GM19395 (cell line): Measurements from ENCODE around the gene GDI1.
"Not testable (repeated sequence)": the region's sequence is repeated elsewhere in the genome, so short reads cannot be mapped to it uniquely, and the experiment has no call there.

Source experiments
- ATAC-seq: cut with Tn5 transposase; IDR thresholded peaks from one replicate; pipeline ENCODE4 v1.9.1; 2021; ENCODE audit warnings: mild to moderate bottlenecking, moderate library complexity; ENCODE audit not compliant: unreplicated experiment

GDI1 gene

DNA sequence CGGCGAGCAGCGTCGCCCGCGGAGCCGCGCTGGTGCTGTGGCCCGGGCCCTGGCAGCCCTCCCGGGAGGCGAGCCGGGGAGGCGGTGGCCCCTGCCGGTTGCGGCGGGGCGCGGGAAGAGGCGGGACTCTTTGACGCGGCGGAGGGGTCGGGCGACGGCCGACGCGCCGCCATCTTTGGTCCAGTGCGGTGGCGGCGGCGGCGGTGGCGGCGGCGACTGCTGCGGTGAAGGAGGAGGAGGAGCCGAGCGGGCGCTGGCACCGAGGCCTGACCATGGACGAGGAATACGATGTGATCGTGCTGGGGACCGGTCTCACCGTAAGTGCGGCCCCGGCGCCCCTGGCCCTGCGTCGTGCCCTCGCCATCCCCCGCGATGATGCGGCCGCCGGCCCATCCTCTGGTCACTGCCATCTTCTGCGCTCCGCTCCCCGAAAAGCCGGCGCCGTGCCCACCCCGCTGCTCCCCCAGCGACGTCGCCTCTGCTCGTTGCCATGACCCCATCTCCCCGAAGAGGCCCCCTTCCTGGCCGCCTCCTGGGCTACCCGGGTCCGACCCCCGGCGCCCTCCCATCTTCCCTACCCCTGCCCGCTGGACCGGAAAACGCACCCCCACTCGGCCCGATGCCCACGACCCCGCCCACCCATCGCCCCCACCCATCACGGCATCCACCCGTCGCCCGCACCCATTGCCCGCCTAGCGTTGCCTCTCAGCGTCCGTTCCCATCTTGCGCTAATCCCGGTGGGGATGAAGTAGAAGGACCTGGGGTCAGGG lies at the start of gene GDI1:
Gene GDI1 (plus strand): TSS at position 172 of the 770 bp plus-strand sequence. CDS start 101 bp downstream, at position 273.
- ATAC-seq, result peak; percentile 49

DNA sequence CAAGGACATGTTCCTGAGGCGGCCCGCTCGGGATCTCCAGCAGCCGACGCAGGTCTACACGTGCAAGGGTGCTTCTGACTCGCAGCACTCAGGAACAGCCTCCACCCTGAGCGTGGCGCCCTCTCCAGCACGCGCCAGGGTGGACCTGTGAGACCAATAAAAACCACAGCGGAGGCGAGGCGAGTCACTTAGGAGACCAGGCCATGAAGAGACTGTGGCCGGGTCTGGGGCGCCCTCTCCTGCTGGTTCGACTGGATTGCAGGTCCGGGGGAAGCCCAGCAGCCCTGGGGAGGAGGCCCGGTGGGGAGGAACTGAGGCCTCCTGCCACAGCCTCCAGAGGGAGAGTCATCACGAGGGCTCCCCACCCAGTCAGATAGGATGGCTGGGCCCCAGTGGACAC lies 48.9 kb upstream of the GDI1 start:
- ATAC-seq, result peak; percentile 23

DNA sequence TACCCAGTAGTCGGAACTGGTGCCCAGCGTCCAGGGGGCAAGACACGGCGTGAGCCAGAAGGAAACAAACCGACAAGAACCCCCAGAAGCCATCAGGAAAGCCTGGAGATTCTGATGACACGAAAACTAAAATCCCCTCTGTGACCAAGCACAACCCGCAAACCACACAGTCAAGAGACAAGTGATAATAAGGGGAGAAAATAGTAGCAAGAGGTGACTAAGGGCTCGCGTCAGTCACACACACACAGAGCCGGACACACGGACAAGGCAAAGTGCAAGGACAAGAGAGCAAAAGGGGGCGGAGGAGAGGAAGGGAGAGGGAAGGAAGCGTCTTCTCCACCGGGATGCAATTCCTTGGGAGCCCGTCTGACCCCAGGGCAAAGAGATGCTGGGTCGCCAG lies 48.3 kb upstream of the GDI1 start:
- peak; percentile 14 for ATAC-seq

DNA sequence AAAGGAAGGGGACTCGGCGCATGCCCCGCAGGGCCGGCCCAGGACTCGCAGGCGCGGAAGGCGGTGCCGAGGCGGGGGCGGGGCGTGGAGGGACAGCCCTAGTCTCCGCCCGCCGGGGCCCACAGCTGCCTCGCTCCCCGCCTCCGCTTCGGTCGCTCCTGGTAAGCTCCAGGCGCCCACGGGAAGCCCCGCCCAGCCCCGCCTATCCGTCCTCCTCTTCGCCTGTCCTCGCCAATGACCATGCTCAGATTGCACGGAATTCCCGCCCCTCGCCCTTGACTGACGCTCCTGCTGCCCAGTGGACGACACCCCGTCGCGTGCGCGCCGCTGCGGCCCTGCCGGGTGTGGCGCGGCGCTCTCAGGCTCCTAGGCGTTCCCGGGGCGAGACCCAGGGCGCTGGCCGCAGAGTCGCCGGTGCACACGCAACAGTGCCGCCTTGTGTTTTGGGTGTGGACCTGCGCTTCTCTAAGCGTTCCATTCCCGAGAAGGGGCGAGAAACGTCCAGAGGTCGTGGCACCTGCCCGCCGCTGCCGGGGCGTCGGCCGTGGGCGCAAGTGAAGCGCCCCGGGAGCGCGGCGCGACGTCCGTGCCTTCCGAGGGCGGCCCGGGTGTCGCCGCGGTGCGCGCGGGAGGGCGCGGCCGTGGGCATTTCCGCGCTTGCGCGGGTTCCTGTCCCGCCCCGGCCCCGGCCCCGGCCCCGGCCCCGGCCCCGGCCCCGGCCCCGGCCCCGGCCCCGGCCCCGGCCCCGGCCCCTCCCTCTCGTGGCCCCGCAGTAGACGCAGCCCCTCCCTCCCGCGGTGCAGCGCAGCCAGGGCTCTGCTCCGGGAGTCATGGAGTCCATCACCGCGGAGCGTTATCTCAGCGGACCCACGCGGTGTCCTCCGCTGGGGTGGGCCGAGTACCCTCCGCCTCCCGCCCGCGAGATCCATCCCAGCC lies 46.9 kb upstream of the GDI1 start:
- peak; percentile 72 for ATAC-seq

DNA sequence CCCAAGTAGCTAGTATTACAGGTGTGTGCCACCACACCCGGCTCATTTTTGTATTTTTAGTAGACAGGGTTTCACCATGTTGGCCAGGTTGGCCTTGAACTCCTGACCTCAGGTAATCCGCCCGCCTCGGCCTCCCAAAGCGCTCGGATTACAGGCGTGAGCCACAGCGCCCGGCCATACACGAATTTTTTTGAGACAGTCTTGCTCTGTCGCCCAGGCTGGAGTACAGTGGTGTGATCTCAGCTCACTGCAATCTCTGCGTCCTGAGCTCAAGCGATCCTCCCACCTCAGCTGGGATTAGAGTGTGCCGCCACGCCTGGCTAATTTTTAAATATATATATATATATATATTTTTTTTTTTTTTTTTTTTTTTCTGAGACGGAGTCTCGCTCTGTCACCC lies 40.6 kb upstream of the GDI1 start:
- ATAC-seq, result not testable (repeated sequence)

DNA sequence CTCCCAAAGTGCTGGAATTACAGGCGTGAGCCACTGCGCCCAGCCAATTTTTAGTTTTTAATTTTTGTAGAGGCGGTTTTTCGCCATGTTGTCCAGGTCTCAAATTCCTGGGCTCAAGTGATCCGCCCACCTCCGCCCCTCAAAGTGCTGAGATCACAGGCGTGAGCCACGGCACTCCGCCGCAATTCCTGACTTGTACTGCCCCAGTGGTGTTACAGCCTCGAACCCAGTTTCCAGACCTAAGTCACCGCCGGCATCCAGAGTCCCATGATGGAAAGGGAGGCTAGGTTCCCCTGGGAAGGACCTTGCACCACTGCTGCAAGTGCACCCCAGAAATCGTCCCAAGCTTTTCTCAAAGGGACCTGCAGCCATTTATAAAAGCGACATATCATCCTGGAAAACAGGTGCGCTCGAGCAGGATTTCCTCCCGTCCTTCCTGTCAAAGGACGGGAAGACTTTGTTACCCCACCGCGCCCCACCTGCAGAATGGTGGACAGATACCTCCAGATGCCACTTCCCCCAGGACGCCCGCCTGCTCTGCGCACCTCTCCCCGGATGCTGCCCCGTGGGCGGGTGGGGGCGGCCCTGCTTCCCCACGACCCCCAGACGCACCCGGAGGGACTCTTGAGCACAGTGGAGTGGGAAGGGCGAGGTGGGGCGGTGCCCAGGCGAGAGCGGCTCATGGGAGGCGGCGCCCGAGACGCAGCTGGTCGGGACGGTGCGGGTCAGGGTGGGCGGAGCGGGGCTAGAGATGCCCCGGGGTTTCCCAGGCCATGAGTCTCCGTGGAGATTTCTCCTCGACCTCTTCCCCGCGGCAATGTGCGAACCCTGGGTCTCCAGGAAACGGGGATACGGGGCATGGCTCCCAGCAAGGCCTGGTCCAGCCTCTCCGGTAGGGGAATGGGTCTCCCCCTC lies 39.7 kb upstream of the GDI1 start:
- ATAC-seq, result peak; percentile 59

DNA sequence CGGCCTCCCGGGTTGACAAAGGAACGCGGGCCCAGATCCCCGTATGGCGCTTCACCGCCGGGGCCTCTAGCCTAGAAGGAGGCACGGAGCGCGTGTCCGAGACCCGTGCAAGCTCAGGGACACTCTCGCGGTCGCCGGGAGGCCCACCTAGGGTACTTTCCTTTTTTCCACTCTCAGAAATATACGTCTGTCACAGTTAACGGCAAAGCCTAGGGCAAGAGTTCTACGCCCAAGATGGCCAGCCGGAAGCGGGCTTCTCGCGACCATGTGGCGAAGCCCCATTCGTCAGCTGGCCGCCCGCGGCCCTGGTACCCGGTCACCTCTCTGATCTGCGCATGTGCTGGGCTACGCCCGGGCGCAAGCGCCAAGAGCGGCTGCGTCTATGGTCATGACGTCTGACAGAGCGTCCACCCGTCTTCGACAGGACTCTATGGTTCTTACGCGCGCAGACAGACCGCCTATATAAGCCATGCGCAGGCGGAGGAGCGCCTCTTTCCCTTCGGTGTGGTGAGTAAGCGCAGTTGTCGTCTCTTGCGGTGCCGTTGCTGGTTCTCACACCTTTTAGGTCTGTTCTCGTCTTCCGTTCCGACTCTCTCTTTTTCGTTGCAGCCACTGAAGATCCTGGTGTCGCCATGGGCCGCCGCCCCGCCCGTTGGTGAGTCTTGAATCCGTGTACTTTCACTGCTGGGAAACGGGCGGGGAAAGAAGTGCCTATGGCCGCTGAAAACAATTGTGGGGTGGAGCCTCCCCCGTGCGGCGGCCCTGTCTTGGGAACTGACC lies 38.9 kb upstream of the GDI1 start, which contains the start of gene RPL10:
Gene RPL10 (plus strand): TSS at position 490 of the 780 bp plus-strand sequence. CDS start 143 bp downstream, at position 633.
- peak; percentile 76 for ATAC-seq

DNA sequence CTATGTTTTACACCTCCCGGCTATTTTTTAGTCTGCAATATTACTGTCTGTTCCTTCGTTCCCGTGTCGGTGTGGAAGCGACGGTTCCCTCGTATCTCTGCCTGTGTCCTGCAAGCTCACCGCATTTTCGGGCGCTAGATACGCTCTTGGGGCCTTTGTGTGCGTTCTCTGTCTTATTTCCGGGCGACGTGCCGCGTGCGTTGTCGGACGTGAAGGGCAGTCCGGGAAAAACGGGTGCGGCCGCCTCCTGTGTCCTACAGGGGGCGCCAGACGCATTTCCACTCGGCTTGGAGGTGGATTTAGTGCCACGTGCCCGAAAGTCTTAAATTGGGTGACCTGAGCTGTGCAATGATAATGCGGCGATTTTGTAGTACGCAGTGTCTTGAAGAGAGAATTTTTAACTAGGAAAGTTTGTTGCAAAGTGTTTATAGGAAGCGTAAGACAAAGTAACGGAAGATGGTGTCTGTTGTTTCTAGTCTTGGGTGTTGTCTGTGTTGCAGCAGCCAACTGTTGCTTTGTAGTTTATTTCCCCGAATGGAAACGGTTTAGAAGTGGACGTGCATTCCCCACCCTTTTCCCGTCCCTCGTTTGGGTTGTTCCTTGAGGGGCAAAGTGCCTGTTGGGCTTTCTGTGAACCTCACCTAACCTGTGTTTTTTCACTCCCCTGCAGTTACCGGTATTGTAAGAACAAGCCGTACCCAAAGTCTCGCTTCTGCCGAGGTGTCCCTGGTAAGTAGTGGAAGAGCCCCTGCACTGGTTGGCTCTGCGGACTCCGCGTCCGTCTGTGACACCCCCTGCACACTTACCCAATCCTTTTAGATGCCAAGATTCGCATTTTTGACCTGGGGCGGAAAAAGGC lies 38.1 kb upstream of the GDI1 start:
- peak; percentile 15 for ATAC-seq

DNA sequence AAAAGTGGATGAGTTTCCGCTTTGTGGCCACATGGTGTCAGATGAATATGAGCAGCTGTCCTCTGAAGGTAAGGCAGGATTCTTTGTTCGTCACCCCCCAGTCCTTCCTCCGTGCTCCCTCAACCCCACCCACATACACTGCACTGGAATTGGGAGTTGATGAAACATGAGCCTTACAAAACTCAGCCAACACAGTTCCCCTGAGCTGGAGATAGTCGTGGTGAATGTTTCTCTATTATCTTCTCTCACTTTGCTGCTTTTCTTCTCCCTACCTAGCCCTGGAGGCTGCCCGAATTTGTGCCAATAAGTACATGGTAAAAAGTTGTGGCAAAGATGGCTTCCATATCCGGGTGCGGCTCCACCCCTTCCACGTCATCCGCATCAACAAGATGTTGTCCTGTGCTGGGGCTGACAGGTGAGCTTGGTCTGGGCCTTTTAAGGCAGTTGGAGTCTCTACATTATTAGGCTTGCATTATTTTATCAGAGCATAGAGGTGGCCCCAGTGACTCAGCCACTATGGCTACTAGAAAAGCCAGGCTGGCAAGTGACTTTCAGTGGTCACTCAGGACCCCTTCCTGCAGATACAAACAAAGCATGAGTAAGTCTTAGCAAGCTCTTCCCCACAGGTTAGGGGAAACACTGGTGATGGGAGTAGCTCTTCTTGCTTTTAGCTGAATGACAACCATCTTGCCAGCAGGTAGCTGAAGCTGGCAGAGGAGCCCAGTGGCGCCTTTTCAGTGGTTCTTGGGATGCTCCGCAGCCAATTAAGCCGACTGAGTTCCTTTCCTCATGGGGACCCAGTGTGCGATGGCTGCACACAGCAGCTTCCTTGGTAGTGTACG lies 37.2 kb upstream of the GDI1 start:
- no peak for ATAC-seq

DNA sequence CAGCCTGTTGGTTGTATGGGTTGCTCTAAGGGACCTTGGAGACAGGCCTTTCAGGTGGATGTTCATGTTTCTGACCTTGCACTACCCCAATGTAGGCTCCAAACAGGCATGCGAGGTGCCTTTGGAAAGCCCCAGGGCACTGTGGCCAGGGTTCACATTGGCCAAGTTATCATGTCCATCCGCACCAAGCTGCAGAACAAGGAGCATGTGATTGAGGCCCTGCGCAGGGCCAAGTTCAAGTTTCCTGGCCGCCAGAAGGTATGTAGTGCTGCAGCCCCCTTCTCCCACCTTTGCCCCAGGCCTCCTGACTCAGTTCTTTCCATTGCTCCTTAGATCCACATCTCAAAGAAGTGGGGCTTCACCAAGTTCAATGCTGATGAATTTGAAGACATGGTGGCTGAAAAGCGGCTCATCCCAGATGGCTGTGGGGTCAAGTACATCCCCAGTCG lies 36.6 kb upstream of the GDI1 start:
- ATAC-seq, result not testable (repeated sequence)

DNA sequence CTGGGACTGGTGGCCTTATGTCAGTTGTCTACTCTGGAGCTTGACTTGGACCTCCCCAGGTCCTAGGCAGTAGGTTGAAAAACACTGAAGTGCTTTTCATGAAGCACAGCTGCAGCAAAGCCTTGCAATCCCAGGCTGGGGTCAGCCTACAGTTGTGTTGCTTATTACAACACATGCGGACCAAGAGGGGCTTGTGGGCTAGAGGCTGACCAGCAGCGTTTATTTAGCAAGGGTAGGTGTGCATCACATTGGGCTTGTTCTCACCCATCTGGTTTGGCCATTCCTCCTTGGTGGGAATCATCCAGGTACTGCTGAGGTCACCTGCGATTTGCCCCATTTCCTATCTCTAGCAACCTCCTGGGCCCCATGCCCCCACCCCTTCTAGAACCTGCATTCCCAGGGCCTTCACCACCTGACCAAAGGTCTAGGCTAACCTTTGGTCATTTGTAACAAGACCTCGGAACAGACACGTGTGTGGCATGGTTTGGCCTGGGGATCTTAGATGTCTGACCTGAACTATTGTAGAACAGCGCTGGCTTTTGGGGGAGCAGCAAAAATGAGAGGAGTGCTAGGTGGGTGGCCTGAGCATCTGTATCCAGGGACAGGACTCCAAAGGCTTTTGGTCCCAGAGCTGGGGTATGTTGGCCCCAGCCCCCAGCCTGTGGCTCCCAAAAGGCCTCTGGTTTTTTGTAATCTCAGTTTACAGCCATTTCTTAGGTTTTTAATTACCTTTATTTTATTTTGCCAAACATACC lies 35.7 kb upstream of the GDI1 start:
- no peak for ATAC-seq

DNA sequence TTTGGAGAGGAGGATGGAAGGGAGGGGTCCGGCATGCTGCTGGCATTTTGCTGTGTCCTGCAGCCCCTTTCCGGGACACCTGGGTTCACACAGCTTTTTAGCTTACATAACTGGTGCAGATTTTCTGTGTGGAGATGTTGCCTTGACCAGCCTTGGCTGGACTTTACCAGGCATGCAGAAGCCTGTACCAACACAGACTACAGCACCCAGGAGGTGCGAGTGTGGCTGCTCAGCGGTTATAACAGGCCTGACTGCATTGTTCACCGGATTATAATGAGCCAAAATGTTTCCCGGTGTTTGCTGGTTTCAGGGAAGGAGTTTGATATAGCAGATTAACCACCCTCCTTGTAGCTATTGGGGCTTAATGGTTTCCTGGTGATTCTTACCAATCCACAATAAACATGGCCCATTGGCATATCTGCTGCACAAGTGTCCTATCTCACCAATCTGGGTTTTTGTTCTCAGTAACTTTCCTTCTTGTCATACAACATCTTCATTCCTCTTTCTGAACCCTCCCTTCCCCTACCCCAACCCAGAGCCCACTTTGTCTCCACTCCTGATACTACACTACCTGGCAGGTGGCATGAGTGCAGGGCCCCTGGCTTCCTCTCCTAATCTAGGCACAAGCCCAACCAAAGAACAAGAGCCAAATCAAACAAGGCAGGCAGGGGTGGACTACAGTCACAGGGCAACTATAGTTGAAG lies 34.9 kb upstream of the GDI1 start:
- ATAC-seq, result no peak

DNA sequence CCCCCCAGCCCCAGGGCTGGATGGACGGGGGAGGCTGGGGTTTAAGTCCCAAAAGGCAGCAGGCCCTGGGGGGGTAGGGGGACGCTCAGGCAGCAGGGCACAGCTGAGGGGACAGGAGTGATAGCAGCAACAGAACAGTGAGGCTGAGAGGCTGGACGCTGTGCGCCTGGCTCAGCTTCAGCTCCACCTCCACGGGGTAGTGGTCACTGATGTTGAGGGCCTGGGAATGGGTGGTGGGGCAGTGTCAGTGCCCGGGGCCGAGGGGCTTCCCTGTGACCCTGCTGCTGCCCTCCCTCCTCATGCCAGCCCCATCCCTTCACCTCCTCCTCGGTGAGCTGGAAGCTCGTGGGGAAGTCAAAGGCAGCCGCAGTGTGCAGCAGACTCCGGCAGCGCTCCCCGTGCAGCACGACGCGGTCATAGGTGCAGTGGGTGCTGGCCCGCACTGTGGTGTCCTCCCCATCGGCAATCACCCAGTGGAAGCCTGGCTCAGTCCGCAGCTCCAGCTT lies 34.3 kb upstream of the GDI1 start:
- ATAC-seq, result no peak

DNA sequence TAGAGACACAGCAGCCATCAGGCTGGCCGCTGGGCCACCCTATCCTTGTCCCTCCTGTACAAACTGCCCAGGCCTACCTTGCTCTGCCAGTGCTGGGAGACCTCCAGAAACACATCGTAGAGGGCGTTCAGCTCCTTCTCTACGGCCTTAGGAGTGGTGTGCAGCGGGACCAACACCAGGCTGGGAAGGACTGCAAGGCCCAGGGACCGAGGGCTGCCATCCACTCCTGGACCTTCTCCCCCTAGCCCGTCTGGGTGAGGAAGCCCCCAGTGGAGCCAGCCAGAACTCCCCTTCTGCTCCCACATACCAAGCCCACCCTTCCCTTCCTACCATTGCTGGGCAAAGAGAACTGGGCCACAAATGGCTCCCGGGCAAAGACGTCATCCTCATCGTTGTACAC lies 33.8 kb upstream of the GDI1 start:
- ATAC-seq, result no peak

DNA sequence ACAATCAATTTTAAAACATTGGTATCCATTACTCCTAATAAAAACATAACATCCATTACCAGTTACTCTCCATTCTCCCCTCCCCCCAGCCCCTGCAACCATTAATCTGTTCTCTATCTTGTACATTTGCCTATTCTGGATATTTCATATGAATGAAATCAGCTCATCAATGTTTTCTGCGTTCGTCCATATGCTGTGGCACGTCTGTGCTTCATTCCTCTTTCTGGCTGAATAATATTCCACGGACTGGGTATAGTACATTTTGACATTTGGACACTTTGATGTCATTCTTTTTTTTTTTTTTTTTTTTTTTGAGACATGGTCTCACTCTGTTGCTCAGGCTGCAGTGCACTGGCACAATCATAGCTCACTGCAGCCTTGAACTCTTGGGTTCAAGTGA lies 33.1 kb upstream of the GDI1 start:
- no peak for ATAC-seq

DNA sequence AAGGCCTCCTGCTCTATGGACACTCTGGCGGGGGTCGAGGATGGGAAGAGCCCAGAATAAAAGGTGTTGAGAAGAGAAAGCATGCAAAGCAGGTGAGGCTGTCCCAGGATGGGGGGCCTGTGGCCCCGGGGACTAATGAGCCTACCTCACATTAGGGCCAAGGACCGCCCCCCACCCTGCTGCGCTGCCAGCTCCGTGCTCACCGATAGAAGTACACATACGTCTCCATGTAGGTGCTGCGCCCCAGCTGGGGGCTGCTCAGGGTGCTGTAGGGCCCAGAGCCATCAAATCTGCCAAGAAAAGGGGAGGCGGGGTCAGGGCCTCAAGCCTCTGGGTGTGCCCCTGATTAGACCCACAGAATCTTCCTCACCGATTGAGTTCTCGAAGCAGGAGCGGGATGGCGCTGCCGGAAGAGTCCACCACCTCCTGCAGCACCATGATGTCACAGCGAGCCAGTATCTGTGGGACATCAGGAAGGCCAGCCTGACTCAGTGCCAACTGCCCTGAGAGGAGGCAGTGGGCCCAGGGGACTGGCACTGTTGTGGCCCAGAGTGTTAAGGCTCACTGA lies 32.2 kb upstream of the GDI1 start:
- no peak for ATAC-seq
